Bronchial epithelial cell (primary cell): ENCODE results near the gene TMEM186. TPM values are rescaled to one million over a fixed set of nuclear protein-coding genes. Genes with fewer than 3 reads are reported as not detected.
A peak's percentile ranks its signal among the peaks of the same experiment; 100 is the strongest.
"Not testable (repeated sequence)": the region's sequence is repeated elsewhere in the genome, so short reads cannot be mapped to it uniquely, and the experiment has no call there.

Source experiments
- DNase-seq: peaks from one replicate; pipeline ENCODE4 v3.0.0-alpha.2; 2010; ENCODE audit warnings: low read depth
- FAIRE-seq: peaks from 2 replicates; lab custom pipeline; 2011; peaks lifted over from hg19 to GRCh38; lab: Jason Lieb, UNC
- H3K27me3 ChIP-seq: 2 replicates; pipeline ENCODE4 v1.5.1; 2011; ENCODE audit warnings: low read length; ENCODE audit not compliant: control insufficient read depth, insufficient read depth
- H3K36me3 ChIP-seq: 2 replicates; pipeline ENCODE4 v1.5.1; 2011; ENCODE audit warnings: low read length; ENCODE audit not compliant: control insufficient read depth, insufficient read depth
- H3K4me3 ChIP-seq: 2 replicates; pipeline ENCODE4 v1.5.1; 2011; ENCODE audit warnings: mild to moderate bottlenecking, low read depth, low read length, control low read depth
- total RNA-seq: library from RNA; depleted of rRNA; stranded (reverse); fragments of >200 nt; gene quantifications from 2 replicates; pipeline ENCODE4 v1.2.1, GENCODE V29; 2014
- TF ChIP-seq, protein P1 (sequence below): IDR thresholded peaks from 2 replicates; pipeline ENCODE4 v1.5.1; 2011; ENCODE audit warnings: mild to moderate bottlenecking, moderate library complexity, low read length, control low read depth, inconsistent platforms; ENCODE audit not compliant: insufficient read depth, severe bottlenecking

TMEM186 gene
- total RNA-seq, 1 donor from 2014 or later, result 15.5 TPM

DNA sequence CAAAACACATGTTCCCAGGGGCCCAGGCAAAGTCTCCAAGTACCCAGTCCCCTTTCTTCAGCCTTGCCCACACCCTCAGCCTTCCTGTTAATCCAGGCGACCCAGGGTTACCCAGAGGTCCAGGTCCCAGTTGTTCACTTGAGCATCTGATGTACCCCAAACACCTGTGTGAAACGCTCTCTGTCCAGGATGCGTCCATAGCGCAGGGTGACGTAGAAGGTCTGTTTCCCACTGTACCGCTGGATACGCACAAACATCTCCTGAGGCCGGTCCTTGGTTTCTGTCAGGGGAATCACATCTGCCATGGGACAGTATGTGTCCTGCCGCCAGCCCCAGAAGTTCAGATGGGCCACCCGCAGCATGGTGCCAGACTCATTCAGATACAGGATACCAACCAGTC lies 1.6 kb downstream of the TMEM186 start:
- no peak for FAIRE-seq
- no peak for DNase-seq
- no peaks in the 10 kb centered on the region for H3K27me3 ChIP-seq
- H3K4me3 ChIP-seq, result no peak overlapping the region
- no peaks in the 10 kb centered on the region for H3K36me3 ChIP-seq
- TF ChIP-seq, protein P1, sequence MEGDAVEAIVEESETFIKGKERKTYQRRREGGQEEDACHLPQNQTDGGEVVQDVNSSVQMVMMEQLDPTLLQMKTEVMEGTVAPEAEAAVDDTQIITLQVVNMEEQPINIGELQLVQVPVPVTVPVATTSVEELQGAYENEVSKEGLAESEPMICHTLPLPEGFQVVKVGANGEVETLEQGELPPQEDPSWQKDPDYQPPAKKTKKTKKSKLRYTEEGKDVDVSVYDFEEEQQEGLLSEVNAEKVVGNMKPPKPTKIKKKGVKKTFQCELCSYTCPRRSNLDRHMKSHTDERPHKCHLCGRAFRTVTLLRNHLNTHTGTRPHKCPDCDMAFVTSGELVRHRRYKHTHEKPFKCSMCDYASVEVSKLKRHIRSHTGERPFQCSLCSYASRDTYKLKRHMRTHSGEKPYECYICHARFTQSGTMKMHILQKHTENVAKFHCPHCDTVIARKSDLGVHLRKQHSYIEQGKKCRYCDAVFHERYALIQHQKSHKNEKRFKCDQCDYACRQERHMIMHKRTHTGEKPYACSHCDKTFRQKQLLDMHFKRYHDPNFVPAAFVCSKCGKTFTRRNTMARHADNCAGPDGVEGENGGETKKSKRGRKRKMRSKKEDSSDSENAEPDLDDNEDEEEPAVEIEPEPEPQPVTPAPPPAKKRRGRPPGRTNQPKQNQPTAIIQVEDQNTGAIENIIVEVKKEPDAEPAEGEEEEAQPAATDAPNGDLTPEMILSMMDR, result no peak

DNA sequence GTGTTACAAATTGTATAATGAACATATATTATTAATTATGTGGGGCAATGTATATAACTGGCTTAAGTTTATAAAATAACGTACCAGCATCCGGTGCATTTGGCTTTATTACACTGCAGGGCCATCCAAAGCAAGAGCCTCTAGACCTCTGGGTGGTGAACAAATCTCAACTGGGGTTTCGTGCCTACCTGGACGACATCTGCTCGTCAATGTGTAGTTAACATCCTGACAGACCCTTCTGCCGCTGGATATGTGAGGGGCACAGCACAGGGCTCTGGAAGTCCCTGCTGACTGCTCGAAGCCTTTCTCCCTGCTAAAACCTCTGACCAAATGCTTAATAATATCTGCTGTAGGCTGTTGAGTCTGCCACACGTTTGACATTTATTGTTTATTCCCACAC lies 2.3 kb downstream of the TMEM186 start:
- TF ChIP-seq, protein P1, result no peak
- H3K4me3 ChIP-seq, result no peak overlapping the region
- no peaks in the 10 kb centered on the region for H3K27me3 ChIP-seq
- FAIRE-seq (no peak), DNase-seq (no peak)
- H3K36me3 ChIP-seq, result no peaks in the 10 kb centered on the region

DNA sequence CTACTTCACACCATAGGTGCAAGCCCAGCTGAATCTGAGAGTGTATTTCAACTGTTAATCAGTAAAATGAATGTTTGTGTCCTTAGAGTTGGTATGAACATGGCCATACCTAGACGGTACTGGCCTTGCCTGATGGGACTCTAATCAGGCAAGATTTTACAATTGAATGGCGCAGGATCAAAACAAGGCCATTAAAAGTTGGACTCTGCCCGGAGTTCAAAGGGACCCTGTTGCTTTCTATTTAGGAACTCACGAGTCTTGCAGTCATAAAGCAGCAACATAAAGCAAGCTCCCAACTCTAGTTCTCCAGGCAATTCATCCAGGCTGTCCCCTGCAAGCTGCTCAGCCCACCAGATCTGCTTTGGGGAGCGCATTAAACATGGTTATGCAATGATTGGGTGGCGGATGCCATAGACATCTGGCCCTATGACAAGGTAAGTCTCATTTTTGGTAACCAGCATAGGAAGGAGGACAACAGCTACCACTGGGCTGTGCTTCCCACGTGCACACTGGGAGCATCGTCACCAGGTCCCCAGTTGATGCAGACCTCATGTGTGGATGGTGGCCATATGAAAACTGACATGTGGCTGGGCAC lies 8.8 kb downstream of the TMEM186 start:
- DNase-seq (no peak), FAIRE-seq (peak; percentile 23)
- Histone ChIP-seq H3K27me3 (no peaks in the 10 kb centered on the region), H3K36me3 (no peaks in the 10 kb centered on the region), H3K4me3 (no peak overlapping the region)
- TF ChIP-seq, protein P1, result no peak

- DNase-seq, H3K36me3 ChIP-seq, H3K4me3 ChIP-seq, H3K27me3 ChIP-seq, FAIRE-seq: not testable (repeated sequence)
These were observed 11.1 kb downstream of the TMEM186 start for GRCh38 chr16:8786316-8786715.

DNA sequence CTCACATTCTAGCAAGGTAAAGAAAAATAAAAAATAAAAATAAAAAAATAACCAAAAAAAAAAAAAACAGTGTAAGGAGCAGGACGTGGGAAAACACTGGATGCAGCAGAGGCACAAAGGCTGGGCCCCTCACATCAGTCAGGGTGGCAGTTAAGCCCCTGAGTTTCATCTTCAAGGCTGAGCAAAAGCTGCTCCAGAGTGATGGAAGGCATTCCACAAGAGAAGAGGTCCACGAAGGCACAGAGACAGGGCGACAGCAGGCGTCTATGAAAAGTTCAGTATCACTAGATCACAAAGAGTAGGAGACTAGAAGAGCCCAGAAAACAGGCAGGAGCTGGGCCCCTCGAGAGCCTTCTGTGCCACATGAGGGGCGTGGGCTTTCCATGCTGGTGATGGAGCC lies 12.0 kb downstream of the TMEM186 start:
- no peaks in the 10 kb centered on the region for H3K27me3 ChIP-seq
- H3K4me3 ChIP-seq, result no peak overlapping the region
- DNase-seq, result no peak
- TF ChIP-seq, protein P1, result no peak
- H3K36me3 ChIP-seq, result no peaks in the 10 kb centered on the region
- no peak for FAIRE-seq

- TF ChIP-seq, protein P1, result no peak
- H3K27me3 ChIP-seq, result no peaks in the 10 kb centered on the region
- H3K4me3 ChIP-seq, result no peak overlapping the region
- DNase-seq, result no peak
- H3K36me3 ChIP-seq, result no peaks in the 10 kb centered on the region
- no peak for FAIRE-seq
These were observed 14.8 kb downstream of the TMEM186 start for GRCh38 chr16:8782673-8783072.
